ENCODE measurements around the gene GPR137.

The GPR137 gene

DNA sequence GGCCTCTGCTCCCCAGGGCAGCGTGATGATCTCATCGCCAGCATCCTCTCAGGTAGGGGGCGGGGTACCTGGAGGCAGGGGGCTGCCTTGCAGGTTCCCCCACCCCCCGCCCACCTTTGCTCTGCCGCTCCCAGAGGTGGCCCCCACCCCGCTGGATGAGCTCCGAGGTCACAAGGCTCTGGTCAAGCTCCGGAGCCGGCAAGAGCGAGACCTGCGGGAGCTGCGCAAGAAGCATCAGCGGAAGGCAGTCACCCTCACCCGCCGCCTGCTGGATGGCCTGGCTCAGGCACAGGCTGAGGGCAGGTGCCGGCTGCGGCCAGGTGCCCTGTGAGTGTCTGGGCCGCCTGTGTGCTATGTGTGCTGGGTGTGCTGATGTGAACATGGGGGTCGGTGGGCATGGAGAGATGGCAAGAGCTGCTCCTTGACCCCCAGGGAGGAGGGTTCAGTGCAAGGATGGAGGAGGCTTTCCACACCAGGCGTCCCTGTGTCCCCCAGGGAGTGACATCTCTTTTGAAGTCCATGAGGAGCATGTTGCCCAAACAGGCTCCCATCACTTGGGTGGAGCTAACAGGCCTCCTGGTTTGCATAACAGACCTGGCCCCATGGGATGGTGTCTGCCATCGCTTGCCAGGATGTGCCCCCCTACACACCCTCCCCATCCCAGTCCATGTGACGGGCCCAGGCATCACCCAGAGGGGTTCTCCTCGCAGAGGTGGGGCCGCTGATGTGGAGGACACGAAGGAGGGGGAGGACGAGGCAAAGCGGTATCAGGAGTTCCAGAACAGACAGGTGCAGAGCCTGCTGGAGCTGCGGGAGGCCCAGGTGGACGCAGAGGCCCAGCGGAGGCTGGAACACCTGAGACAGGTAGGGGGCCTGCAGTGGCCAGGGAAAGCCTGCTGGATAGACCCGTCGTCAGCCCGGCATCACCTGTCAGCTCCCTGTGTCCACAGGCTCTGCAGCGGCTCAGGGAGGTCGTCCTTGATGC is 20.2 kb upstream of the GPR137 start:
- DNase-seq, result no peak

DNA sequence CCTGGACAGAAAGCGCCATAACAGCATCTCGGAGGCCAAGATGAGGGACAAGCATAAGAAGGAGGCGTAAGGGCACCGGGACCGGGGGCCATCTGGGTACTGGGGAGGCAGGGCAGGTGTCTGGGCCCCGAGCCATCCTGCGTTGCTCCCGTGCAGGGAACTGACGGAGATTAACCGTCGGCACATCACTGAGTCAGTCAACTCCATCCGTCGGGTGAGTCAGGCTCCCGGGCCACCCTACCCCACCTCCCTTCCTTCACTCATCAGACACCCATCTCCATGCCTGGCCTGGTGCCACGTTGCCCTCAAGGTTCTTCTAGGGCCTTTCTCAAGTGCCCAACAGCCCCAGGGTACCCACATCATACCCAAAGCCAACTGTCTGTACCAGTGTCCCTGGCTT is 19.3 kb upstream of the GPR137 start:
- no peak for DNase-seq

DNA sequence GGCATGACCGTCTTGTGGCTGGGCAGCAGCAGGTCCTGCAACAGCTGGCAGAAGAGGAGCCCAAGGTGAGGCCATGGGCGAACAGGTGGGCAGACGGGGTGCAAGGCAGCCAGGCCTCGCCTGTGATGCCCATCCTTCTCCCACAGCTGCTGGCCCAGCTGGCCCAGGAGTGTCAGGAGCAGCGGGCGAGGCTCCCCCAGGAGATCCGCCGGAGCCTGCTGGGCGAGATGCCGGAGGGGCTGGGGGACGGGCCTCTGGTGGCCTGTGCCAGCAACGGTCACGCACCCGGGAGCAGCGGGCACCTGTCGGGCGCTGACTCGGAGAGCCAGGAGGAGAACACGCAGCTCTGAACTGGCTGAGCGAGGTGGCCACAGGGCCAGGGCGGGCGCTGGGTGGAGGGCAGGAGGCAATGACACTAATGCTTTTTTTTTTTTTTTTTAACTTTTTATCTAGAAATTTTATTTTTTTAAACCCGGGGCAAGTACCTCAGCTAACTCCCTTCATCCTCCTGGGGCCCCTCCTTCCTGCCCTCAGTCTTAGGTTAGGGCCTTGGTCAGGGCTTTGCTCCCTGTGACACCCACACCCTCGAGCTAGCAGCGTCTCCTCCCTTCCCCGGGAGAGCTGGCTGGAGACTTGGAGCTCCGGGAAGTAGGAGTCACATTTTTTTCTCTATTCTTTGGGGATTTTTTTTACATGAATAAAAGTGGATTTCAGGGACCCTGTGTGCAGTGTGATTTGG is 18.3 kb upstream of the GPR137 start:
- DNase-seq, result no peak

DNA sequence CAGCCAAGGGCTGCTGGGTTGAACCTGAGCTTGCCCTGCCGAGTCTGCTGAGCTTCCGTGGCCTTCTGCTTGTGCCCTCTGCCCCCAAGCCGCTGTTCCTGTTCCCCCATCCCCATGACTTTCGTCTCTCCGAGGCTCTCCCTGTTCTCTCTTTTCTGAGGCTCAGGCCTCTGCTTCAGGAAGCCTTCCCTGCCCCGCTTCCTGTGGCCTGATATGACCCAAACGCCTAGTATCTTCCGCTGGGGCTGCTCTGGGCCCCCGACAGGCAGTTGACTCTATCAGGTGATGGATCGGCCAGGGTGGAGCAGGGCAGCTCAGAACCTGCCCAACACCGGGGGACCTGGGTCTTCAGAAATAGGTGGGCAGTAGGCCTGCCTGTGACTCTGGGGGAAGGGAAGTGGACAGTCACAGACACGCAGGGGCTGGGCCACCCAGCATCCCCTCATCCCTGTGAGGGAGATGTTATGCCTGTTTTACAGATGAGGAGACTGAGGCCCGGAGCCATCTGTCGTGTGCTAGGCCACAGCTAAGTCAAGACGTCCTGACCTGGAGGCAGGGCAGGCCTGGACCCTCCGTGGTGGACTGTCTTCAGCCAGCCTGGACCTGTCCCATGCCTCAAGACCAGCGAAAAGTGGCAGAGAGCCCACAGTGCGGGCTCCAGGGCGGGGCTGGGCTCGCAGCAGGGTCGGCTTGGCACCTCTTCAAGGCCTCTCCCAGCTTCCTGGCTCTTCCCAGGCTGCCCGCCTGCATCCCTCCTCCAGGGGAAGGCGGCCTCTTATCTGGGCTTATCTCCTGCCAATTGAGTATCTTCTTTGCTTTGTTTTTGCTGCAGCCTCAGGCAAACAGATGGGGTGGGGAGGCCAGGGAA is 17.4 kb upstream of the GPR137 start:
- DNase-seq, result no peak

DNA sequence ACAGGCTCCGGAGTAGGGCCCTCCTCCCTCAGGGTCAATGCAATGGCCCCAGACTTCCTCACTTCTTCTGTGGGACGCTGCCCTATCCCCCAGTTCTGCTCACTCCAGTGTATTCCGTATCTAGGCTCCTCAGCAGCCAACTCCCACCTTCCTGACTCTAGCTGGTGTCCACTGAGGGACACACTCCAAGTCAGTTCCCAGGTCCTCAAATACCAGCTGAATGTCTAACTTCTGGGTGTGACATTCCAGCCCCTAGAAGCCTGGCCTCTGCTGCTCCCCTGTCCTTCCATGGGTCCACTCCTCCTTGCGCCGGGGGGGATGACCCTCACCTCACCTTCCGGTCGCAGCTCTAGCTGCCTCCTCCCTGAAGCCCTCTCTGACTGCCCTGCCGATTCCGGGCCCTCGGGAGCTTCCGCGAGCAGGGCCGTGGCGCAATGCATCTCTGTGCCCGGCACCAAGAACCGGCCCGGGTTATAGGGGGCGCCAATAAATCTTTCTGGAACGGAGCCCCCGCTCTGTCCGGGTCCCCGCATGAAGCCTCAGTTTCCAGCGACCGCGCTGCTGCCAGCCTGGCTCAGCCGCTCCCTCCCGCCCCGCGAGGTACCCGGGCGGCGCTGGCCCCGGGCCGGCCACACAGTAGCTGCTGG is 16.6 kb upstream of the GPR137 start:
- peak; percentile 28 for DNase-seq

DNA sequence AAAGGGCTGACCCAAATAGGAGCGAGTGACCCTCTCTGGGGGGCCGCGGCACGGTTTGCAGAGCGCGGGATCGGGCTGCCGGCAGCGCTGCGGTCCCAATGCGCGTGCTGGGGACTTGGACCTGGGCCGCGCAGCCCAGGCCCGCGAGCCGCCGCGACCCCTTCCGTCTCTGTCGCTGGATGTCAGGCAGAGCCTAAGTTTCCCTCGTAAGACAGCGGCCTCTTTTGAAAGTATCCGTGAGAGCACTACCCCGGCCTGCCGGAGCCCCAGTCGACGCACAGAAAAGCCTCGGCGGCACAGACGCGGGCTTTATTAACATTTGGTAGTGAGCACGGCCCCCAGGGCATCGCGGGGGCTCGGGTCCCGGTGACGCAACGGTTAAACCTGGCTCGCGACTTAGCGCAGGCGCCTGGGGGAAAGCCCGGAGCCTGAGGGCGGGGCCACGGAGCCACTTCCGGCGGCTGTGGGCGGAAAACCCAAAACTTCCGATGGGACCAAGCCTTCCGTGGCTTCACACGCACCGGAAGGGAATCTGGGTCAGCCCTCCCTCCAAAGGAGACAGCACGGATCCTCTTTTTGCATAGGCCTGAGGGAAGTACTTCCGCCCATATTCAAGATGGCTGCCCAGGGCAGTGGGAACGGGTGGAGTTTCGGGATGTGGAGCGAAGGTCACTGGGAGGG is 16.0 kb upstream of the GPR137 start:
- DNase-seq, result peak; percentile 98

DNA sequence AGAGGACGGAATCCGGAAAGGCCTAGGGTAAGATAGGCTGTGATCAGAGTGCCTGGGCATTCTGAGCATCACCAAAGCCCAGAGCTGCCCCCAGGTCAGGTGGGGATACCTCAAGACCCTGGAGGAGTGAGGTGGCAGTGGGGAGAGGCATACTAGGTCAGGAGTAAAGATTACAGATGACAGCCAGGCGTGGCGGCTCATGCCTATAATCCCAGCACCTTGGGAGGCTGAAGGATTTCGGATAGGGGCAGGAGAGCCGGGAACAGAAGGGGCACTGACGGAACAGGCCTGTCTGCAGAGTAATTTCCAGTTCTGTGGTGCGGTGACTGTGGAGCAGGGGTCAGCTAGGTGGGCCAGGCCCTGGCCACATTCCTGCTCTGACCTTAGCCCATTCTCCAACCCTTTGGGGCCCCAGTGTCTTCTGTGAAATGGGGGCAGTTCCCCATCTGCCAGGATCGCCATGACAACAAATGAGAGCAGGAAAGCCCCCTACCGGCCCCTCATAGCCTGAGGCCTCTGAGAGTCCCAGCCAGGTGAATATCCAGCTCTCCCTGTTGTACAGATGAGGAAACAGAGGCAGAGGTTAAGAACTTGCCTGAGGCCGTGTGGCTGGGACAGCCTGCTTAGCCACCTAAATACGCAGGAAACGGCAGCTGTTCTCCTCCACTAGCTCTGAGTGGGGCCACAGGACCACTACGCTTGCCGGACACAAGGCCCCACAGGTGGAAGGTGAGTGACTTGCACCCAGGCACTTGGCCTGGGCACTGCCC is 10.4 kb upstream of the GPR137 start:
- no peak for DNase-seq

DNA sequence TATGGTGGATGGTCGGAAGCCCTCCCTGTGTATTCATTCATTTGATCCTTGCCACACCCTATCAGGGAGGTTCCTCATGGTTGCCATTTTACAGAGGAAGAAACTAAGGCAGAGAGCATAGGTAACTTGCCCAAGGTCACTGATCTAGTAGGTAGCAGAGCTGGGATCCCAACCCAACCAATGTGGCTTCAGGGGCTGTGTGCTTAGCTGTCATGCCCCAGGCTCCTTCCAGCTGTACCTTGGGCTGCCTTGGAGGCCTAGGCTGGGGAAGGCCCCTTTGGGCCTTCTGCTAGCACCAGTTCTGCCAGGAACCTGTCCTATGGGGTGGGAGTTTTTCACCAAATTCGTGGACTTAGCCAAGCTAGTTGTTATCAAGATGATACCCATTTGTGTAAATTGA is 9.8 kb upstream of the GPR137 start:
- no peak for DNase-seq

DNA sequence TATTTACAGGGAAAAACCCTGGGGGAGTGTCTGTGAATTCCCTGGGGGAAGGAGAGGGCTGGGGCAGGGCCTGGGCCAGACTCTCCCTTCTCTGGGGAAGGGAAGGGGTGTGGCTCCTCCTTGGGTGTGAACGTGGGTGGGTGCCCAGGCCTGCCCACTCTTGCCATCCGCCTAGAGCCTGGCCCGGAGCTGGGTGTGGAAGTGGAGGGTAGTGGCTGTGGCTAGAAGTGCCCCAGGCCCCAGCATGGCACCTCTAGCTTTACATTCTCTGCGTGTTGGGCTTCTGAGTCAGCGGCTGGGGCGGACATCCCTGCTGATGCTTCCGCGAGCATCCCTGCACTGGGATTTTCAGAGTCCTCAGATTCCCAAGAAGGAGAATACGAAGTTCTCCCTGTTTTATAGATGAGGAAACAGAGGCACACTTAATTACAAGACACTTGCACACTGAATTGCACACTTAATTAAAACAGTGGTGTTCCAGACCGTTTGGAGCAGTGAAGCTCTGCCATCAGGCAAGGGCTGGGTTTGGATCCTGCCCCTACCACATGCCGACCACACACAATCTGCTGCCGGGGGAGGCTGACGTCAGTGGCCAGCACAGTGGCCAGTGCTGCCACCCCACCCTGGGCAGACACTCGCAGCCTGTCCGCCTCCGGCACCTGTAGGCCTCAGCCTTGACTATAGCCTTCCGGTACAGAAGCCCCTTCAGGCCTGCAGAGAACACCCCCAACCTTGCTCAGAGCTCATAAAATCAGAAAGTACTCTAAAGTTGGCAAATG is 8.8 kb upstream of the GPR137 start:
- no peak for DNase-seq

DNA sequence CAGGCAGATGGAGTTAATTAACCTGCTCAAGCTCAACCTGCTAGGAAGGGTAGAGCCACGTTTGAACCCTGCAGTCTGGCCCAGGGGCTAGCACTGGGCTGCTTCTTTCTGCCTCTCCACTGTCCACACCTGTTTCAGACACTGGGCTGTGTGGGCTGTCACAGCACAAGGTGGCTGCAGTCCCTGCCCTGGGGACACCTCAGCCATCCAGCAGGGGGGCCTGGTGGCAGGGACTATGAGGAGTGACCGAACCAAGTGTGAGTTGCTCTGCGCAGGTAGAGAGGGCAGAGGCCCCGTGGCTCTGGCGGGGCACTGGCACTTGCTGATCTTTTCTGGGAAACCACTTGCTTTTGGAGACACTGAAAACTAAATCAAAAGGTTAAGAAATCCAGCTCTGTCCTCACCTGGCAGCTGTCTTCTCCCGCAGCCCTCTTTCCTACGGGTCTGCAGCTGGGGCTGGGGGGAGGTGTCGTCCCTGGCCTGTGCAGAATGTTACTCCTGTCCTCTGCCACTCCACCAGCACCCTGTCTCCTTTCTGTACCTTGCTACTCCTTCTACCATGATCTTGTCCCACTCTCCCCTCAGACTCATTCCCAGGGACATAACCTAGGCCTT is 7.0 kb upstream of the GPR137 start:
- no peak for DNase-seq

DNA sequence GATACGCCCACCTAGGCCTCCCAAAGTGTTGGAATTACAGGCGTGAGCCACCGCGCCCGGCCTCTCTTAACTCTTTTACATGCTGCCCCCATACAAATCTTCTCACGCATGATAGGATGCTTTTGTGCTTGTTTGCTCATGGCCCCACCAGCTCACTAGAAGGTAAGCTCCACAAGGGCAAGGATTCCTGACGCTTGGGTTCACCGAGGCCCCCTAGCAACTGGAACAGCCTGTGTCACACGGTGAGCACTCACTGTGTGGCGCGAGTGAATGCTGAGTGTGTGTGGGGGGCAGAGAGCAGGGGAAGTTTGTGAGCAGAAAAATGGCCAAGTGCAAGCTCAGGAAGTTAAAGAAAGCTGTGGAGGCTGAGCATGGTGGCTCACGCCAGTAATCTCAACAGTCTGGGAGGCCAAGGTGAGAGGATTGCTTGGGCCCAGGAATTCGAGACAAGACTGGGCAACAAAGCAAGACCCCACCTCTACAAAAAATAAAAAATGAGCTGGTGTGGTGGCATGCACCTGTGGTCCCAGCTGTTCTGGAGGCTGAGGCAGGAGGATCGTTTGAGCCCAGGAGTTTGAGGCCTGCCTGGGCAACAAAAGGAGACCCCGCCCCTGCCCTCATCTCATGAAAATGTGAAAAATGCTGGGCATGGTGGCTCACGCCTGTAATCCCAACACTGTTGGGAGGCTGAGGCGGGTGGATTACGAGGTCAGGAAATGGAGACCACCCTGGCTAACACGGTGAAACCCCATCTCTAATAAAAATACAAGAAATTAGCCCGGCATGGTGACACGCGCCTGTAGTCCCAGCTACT is 3.5 kb upstream of the GPR137 start:
- no peak for DNase-seq

DNA sequence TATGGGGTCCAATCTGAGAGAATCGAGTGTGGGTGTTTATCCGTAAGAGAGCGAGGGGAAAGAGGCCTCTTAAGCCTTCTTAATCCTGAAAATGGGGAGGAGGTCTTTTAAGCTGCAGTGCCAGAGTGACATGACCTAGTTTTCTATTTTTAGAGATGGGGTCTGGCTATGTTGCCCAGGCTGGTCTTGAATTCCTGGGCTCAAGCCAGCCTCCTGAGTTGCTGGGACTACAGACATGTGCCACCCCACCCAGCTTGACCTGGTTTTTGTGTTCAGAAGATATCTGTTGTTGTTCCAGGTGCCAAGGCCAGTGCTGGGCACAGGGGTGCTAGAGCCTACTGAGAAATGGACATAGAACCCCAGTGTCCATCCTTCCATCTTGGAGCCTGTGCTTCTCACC is 2.6 kb upstream of the GPR137 start:
- DNase-seq, result no peak

DNA sequence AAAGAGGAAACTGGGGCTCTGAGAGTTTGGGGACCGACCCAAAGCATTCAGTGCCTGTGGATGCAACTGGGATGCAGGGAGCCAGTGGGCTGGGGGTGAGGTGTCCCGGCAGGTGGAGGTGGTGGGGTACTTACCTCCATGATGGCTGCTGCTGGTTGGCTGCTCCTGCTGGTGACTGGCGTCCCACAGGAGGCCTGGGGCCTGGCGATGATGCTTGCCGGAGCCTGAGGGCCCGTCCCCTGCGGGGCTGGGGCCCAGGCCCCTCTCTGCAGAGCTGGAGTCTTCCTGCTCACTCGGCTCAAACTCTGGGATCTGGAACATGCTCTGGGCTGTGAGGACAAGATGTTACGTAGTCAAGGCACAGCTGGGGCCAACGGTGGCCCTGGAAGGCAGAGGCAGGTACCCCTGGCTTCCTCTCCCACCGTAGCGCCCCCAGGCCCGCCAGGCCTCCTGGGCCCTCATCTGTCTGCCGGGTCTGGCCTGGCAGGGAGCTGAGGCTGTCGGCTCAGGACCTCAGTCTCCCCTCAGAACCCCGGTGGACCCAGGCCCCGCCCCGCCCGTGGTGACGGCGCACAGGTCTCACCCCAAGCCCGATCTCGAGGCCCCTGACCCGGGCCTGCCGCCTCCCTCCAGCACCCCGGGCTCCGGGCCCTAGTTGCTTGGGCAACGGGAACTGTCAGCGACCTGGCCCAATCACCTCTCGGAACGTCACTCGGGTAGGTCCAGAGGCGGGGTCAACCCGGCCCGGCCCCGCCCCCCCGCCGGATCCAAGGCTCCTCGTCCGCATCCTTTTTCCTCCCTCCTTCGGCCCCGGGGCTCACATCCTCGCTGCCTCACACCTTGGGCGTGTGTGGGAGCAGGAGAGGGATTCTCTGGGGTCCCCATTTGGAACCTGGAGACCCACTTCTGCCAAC is 1.3 kb upstream of the GPR137 start, which contains the start of gene BAD:
TSS of gene BAD (minus strand) at position 618 of the 914 bp plus-strand sequence. CDS start at position 321, 297 bp downstream.
- peak; percentile 89 for DNase-seq

DNA sequence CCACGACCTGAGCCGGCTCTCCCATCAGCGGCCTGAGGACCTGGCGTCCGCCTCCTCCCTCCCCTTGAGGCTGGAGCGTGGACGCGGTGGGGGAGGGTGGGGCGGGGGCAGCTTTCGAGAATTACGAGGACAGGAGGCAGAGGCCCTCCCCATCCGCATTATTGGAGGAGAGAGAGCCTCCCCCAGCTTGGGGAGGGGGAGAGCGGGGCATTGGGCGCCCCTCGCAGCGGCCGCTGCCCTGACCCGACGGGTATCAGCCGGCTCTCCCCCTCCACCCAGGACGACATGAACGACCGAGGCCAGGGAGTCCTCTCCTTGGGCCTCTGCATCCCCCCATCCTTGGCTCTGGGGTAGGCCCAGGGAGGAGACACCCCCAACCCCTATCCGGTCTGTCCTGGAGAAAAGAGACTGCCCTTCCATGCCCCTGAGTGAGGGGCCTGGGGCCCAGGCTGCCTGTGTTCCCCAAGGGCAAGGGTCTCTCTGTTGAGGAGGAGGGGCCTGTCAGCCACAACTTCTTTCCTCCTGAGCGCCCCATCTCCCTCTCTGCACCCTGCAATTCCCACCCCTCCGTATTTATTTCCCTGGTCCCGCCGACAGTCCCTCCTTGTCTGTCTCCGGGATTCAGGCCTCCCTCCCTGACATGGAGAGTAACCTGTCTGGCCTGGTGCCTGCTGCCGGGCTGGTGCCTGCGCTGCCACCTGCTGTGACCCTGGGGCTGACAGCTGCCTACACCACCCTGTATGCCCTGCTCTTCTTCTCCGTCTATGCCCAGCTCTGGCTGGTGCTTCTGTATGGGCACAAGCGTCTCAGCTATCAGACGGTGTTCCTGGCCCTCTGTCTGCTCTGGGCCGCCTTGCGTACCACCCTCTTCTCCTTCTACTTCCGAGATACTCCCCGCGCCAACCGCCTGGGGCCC is 495 bp downstream of the GPR137 start:
- no peak for DNase-seq

DNA sequence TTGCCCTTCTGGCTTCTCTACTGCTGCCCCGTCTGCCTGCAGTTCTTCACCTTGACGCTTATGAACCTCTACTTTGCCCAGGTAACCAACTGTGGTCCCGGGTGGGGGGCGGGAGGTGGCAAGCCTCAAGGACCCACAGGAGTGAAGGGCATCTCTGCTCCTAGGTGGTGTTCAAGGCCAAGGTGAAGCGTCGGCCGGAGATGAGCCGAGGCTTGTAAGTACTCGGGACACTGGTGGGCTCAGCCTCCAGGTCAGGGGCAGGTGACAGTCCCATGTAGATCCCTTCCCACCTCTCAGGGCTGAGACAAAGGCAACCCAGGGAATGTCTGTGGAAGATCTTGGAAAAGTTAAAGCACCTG is 1.1 kb downstream of the GPR137 start:
- no peak for DNase-seq

DNA sequence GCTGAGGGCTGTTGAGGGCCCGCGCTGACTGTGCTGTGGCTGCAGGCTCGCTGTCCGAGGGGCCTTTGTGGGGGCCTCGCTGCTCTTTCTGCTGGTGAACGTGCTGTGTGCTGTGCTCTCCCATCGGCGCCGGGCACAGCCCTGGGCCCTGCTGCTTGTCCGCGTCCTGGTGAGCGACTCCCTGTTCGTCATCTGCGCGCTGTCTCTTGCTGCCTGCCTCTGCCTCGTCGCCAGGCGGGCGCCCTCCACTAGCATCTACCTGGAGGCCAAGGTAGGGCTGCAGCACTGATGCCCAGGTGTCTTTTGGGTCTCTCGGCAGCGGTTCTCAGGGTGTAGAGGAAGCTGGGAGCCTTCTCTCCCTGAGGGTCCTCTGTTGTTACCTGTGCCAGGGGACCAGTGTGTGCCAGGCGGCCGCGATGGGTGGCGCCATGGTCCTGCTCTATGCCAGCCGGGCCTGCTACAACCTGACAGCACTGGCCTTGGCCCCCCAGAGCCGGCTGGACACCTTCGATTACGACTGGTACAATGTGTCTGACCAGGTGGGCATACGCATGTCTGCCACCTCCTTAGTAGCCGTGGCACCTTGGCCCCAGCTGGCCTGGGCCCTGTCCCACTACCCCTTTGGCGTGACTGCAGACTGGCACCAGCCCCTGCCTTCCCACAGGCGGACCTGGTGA is 2.2 kb downstream of the GPR137 start:
- DNase-seq, result no peak
